ENCODE measurements around the gene RERG.
"Not testable (repeated sequence)": the region's sequence is repeated elsewhere in the genome, so short reads cannot be mapped to it uniquely, and the experiment has no call there.

Gene RERG, protein sequence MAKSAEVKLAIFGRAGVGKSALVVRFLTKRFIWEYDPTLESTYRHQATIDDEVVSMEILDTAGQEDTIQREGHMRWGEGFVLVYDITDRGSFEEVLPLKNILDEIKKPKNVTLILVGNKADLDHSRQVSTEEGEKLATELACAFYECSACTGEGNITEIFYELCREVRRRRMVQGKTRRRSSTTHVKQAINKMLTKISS

DNA sequence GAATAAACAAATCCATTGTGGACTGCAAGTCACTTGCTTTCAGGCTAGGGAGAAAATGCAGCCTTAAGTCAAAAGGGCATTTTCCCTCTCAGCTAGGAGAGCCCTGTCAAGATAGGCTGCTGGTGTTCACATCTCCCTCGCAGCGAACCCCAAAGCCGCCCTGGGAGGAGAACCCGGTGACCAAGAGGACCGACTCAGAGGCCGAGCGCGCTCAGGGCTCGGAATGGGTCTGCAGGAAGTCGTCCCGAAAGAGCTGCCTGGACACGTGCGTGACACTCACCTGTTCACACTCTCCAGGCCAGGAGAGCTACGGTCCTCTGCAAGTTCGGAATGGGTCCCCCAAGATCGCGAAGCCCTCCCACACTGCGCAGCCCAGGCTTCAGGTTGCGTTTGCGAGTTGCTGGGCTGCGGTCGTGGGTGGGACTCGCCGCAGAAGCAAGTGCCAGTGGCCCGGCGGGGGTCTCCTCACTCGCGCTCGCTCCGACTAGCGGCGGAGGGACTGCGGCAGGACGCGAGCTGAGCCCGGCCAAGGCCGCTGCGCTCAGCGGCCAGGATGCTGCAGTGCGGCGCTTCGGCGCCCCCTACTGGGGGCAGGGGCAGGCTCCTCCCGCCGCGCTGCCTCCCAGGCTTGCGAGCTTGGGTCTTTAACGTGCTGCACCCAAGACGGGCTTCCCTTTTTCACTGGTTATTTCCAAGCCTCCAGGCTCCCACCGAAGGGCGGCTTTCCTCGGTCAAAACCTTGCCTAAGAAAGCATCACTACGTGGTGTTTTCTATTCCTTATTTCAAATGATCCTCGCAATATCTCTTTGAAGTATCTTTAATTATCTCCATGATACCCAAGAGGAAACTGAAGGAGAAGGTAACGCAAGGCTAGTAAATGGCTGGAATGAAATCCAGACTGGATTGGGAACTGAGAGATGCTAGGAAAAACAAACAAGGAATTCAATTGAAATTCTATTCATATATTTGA, at the start of gene RERG:
Gene RERG (minus strand): TSS at position 503 of the 971 bp plus-strand sequence. CDS start 3,928 bp downstream, outside the sequence.
- DNase-seq, result peak; percentile 32 to 60

DNA sequence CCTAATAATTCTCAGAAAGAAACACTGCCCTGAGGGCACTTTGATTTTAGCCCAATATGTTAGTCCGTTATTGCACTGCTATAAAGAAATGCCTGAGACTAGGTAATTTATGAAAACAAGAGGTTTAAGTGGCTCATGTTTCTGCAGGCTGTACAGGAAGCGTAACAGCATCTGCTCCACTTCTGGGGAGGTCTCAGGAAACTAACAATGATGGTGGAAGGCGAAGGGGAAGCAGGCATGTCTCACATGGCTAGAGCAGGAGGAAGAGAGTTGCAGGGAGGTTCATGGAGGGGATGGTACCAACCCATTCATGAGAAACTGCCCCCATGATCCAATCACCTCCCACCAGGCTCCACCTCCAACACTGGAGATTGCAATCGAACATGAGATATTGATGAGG, 49.4 kb upstream of the RERG start:
- no peak for DNase-seq

DNA sequence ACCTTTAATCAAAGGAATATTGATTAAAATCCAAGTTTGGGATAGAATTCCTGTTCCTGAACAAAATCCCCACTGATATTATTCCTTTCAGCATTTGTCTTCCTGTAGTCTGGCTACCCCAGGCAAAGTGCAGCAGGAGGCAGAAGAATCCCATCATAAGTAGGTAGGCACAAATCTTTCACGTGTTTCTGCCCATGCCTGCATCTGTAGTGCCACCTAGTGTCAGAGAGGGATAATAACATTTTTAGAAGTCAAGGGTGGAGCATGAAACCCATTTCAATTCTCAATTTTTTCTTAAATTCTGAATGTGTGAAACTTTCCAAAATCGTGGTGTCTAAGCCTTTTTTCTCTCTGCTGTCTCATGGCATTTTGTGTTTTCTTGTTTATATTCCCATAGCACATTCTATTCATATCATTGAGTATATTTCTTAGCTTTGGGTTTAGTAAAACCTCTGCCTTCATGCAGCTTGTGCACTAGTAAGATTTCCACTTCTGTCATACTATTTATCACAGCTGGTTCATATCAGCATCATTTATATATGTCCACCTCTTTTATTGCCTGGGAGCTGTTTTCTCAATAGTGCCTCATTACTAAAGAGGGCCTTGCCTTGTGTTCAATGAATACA, 47.8 kb upstream of the RERG start:
- peak in 1 of 2 experiments; percentile 34 for DNase-seq

DNA sequence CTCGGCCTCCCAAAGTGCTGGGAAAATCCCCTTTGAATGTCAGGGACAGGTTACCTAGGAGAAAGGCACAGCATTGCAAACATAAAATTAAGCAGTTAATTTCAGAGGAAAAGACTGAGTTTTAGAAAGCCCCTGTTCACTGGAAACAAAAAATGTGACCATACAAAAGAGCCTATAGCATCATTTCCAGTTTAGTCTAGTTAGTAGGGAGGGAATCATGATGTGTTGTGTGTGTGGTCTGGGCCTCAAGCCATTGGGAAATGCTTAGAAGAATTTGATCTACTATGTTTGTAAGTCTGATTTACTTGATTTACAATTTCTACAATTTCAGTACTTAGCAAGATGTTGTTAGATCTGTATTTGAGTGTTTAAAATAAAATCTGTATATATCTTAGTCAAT, 47.1 kb upstream of the RERG start:
- no peak for DNase-seq

DNA sequence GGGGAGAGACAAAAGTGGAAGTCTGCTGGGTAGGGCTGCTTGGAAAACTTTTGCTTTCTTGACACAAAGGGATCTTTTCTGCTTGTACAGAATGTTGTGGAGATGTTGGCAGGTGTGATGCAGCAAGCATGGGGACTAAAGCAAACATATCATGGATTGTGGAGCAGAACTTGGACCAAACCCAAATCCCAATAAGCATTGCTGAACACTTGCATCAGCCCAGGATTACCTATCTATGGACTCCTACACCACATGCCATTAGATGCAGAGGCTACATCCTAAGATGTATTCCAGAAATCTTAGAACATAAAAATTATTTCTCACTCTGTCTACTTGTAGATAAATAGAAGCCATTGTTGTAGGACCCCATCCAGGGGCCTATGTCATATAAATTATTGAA, 44.7 kb upstream of the RERG start:
- no peak for DNase-seq

DNA sequence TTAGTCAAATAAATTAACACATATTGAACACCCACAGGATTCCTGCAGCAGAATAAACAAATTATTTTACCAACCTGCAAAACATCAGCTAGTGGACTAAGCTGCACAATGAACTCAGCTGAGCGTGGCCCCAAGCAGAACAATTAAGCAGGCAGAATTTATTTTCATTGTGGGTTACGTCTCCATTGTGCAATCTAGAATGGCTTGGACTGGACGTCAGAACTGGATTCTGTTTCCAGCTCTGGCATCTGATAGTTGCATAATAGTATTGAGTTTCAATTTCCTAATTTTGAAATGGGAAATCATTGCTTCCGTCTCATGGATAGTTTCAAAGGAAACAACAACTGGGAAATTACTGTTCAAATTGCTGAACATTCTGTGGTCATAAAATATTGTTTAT, 35.5 kb upstream of the RERG start:
- DNase-seq, result no peak

DNA sequence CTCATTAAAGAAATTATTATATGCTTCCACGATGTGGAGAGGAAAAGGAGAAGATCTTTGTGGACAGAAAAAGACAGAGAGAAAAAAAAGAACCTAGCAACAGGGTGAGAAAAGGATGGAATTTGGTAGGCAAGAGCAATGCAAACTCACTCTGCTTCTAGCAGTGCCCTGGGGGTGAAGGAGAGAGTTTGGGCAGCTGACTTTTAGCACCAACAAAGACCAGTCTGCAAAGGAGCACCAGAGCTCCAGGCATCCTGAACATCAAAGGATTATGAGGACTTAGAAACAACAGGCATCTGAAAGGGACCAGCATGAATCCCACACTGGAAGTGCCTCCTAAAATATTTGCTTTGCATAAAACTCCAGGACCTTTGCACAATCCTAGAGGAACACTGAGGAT, 32.8 kb upstream of the RERG start:
- DNase-seq, result no peak

DNA sequence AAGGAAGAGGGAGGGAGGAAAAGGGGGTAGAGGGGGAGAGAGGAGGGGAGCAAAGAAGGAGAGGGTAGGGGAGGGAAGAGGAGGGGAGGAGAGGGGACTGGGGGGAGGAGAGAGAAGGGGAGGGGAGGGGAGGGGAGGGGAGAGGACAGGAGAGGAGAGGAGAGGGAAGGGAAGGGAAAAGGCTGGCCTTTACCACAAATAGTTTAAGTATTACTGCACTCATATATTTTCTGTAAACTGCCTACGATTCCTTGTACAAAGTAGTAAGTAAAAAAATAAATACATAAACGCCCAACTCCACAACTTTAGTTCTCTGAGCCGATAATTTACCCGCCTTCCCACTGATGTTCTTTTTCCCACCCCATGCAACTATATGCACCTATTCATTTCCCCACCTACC, 23.7 kb upstream of the RERG start:
- DNase-seq, result no peak

DNA sequence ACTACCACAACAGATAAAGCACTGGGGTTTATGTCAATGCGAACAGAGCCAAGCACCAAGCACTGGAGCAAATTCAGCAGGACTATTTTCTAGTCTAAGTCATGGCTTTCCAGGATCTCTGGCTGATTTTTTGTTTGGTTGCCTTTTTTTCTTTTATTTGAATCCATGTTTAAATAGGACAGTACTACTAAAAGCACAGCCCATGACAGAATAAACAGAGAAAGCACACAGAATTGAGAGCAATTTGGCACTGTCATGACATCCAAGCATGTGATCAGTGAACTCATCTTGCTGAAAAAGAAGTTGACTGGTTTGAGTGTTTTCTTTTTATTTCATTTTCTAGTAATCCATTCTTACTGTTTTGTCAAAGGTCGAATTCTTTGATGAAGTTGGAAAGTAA, 23.1 kb upstream of the RERG start:
- DNase-seq, result no peak

DNA sequence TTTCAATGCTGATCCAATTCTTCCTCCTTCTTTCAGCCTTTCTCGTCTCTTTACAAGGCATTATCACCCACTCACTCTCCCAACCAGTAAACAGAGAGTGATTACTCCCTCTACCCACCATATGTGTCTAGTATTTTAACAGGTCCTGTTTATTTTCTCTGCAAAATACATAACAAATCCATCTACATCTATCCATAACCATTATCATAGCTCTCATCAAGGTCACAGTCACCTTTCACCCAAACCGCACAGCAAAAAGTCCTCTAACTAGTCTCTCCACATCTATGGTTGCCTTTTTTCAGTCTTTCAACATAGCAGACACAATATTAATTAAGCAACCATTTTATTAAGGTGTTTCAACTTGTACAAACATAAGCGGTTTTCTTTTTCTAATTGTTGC, 21.9 kb upstream of the RERG start:
- DNase-seq, result no peak

DNA sequence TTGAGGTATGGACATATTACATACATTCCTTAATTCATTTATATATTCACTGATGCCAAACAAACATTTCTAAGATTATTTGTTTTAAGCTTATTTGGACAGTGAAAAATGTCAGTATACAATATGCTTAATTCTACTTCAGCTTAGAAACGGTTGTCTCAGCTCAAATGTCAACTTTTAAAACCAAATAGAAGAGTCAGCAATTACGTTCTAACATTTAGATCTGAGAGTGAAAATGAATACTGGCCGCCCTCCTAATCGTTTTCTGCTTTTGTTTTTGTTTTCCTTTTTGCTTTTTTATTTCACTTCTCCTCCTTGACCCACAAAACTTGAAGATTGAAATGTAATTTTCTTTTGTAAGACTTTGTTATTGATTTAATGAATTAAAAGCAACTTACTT, 19.7 kb upstream of the RERG start:
- DNase-seq, result no peak

DNA sequence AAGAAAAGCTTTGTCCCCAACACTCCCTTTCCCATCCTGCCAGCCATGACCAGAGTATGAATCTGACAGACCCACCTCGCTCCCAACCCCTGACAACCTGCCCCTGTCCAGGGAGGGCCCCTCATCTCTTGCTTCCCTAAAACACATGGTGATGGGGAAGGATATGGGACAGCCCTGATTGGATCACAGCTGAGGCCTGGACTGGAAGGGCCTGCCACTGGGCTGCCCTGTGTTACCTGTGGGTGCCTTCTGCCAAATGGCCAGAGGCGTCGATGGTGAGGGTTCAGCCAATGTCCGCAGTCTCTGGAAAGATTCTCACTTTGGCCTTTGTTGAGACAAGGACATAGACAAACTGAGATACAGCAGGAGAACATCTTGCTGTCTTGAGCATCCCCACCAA, 13.3 kb upstream of the RERG start:
- no peak for DNase-seq

DNA sequence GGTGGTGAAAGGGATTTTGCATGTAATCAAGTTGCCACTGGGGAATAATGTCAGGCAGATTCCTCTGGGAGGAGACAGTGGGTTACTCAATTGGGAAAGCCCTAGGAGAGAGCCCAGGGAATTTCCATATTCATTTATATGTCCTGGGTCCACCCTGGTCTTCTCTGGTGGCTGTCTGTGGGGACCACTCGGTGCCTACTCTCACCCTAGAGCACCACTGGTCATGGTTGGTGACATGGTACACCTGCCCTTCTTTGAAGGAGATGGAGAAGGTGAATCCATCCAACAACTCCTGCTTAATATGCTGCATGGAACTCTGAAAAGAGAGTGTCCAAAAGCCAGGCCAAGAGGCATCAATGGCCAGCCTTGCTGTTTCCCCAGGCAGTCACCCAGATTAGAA, 12.8 kb upstream of the RERG start:
- no peak for DNase-seq

DNA sequence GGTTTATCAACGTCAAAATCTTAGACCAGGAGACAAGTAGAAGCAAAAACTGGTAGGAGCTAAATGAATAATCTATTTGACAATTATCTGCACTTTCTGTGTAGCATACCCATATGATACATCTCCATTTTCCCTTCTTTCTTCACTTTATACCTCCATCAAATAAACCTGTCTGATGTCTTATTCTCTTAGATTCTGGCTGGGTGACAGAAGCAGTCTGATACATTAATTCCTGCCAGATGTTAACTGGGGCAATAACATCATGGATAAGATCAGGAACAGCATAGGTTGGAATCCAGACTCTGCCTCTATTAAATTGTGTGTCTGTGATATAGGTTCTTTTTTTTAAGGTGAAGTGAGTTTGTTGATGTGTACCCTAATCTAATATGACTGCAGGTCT, 11.7 kb upstream of the RERG start:
- DNase-seq, result no peak

DNA sequence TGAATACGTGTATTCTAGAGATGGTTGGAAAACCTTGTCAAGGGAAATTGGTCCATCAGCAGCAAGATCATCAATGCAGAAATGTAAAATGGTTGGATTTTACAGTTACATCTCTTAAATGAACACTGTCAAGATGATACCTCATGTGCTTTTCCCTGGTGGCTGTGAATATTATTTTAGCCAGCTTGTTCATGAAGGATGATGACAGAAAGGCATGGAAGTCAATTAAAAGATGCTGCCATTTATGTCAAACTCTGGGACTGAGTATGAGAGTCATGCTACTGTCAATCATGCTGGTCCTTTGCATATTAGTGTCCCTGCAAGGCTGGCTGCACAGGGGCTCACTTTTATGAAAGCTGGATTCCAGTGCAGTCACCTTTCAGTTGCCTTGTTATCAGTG, 10.3 kb upstream of the RERG start:
- no peak for DNase-seq

DNA sequence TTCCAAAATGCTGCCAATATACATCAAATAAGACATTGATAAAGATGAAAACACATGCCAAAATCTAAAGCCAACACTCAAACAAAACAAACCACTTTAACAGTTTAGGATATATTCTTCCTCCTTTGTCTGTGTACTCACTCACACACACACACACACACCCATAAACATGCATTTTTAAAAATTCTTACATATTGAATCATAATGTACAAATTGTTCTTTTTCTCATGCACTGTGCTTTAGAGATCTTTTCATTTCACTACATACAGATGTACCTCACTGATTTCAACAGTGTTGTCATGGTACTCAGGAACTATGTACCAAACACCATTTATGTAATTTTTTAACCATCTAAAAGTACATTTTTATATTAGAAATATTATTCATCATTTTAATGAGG, 9.5 kb upstream of the RERG start:
- DNase-seq, result no peak

DNA sequence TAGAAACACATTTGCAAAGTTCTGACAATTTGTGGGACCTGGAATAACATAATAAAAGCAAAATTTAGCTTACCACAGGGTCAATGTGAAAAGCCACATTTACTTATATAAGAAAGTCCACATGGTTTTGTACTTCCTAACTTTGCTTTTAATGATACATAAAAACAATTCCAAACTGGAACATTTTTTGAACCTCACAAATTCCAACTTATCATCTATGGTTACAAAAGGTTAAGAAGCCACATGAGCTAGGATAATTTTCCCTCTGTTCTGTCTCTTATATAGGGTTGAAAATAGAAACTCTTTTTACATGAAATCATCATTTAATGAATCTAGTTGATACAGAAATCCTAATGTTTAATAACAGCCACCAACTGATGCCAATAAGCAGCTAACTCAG, 8.9 kb upstream of the RERG start:
- DNase-seq, result no peak

DNA sequence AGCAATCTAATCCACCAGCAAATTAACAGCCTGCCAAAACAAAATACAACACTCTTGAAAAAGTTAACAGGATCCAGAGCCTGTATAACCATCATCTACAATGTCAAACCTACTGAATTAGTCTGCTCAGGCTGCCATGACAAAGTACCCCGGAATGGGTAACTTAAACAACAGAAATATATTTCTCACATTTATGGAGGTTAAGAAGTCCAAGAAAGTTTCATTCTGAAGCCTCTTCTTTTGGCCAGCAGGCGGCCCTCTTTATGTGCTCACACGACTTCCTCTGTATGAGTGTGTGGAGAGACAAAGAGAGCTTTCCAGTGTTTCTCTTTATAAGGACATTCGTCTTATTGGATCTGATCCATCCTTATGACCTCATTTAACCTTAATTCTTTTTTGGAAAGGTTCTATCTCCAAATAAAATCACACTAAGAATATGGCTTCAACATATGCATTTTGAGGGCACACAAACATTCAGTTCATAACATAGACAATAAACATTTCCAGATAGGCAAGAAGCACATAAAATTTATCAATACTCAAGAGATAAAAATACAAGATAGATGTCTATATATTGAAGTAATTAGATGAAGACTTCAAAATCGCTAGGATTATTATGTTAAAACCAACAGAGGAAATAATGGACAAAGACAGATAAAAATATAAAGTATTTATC, 5.9 kb upstream of the RERG start:
- DNase-seq, result no peak

DNA sequence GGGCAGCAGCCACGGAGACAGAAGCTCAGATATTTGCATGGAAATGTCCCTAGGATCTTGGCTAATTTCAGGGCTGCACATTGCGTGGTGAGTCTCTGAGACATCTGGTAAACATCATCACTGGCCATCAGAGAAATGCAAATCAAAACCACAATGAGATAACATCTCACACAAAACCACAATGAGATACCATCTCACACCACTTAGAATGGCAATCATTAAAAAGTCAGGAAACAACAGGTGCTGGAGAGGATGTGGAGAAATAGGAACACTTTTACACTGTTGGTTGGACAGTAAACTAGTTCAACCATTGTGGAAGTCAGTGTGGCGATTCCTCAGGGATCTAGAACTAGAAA, 4.6 kb upstream of the RERG start:
- not testable (repeated sequence) for DNase-seq

DNA sequence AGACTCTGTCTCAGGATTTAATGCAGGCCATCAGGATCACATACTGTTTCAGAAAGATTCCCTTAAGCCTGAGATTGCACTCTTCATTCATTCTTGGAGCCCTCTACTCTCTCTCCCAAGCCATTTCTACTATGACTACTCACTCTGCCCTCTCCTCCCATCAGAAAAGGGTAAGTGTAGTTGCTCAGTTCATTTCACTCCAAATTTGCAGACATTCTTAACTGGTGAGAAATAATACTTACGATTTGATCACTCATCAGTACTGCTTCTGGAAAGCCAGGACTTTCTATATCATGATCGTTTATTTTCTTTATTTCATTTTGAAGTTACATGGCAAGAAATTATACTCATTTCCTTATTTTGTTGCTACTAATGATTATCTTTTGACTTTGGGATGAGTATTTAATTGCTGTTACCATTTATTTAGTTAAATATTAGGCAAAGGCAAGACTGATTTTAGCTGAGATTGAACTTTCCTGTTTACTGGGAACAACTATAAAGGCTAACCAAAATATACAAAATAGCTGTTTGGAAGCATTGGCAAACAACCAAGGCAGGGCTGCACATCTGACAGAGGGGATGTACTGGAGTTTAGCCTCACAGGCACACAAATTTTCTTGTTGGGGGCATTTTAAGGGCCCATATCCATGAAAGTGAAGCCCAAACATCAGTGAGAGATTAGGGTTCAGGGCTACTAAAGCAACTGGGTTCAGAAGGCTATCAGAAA, 4.1 kb upstream of the RERG start:
- no peak for DNase-seq

DNA sequence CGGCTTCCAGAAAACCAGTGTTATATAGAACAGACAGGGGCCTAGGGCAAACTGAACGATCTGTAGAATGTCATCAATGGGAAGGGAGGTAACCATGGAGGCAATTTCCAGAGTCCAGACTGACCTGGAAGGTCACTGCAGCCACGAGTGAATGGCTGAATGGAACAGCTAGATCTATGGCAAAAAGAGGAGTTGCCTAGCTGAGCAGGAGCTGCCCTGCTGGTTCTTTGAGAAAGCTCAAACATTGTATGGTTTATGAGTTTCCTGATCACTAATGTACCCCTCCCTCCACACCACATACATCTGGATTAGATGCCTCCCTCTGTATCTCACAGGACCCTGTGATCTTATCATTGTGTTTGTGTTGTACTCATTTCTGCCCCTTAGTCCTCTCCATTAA, 1.0 kb upstream of the RERG start:
- no peak for DNase-seq

DNA sequence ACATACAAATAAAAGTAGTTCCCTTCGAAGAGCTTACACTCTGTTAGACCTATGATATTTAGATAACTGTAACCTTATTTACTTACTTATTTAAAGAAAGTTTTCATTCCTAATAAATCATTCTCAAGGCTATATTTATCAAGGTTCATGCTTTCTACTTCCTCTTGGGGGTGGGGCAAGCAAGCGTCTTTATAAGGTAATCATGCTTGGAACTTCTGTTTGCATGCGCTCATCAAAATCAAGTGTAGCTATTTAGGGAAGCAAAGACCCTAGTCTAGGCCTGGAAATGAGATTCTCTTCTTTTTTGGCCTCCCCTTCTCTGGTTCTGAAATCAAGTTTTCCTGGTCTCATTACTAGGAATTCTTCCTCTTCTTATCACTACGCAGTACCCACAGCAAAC, 766 bp downstream of the RERG start:
- DNase-seq, result no peak

DNA sequence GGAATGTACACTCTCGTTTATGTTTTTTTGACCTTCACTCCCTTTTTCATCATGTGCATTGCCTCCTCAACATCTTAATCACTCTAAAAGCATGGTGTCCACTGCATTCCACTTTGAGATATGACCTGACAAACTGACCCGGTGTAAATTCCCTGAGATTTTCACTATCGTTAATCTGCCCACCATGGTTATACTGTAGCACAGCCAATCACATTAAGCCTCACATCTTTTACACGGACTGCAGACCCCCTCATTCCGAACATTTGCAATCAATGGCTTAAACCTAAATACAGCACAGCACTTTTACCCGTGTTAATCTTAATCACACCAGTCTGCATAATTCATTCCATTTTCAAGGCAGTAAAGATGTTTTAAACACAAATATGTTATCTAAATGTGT, 2.4 kb downstream of the RERG start:
- no peak for DNase-seq
